Lower leg skin (tissue), 3 donors: ENCODE results near the gene USF2.

Experiments used
- POLR2A ChIP-seq, 2 donors: fragments of 450-650 bp; IDR thresholded peaks; one replicate each; pipeline ENCODE4 v1.6.1; 2016 to 2017; ENCODE audit warnings: antibody characterized with exemption in 2 of 2, mild to moderate bottlenecking in 1 of 2, moderate library complexity in 1 of 2
- TF ChIP-seq, protein P1 (sequence below), 3 donors: fragments of 450-650 bp; IDR thresholded peaks; one replicate each; pipeline ENCODE4 v1.5.1; 2016; ENCODE audit warnings: antibody characterized with exemption in 3 of 3, mild to moderate bottlenecking in 3 of 3, moderate library complexity in 2 of 3

DNA sequence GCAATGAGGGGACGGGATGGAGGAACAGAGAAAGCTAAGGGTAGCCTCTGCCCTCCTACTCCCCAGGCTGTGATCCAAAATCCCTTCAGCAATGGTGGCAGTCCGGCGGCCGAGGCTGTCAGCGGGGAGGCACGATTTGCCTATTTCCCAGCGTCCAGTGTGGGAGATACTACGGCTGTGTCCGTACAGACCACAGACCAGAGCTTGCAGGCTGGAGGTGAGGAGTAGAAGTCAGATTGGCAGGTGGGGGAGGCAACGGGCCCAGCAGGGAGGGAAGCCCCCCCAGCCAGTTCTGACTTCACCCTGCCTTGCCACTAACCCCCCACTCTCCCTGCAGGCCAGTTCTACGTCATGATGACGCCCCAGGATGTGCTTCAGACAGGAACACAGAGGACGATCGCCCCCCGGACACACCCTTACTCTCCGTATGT is 1.6 kb downstream of the USF2 start:
- TF ChIP-seq, protein P1, sequence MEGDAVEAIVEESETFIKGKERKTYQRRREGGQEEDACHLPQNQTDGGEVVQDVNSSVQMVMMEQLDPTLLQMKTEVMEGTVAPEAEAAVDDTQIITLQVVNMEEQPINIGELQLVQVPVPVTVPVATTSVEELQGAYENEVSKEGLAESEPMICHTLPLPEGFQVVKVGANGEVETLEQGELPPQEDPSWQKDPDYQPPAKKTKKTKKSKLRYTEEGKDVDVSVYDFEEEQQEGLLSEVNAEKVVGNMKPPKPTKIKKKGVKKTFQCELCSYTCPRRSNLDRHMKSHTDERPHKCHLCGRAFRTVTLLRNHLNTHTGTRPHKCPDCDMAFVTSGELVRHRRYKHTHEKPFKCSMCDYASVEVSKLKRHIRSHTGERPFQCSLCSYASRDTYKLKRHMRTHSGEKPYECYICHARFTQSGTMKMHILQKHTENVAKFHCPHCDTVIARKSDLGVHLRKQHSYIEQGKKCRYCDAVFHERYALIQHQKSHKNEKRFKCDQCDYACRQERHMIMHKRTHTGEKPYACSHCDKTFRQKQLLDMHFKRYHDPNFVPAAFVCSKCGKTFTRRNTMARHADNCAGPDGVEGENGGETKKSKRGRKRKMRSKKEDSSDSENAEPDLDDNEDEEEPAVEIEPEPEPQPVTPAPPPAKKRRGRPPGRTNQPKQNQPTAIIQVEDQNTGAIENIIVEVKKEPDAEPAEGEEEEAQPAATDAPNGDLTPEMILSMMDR (IDR thresholded peaks at IDR 0.05) = no peak
- TF ChIP-seq POLR2A (IDR thresholded peaks at IDR 0.05) = no peak
